Tibial nerve (tissue), 4 donors: ENCODE results near the gene NCK2. TPM values are rescaled to one million over a fixed set of nuclear protein-coding genes. Genes with fewer than 3 reads are reported as not detected.

Experiments used
- DNase-seq, 2 donors: peaks; one replicate each; pipeline ENCODE4 v3.0.0-alpha.2; 2019; ENCODE audit warnings: low spot score in 2 of 2
- H3K27ac ChIP-seq, 4 donors: fragments of 200-600 bp; sonication (generic) in 3 of 4; one replicate each; pipeline ENCODE4 v1.5.1; 2017 to 2019; ENCODE audit warnings: mild to moderate bottlenecking in 1 of 4
- H3K27me3 ChIP-seq, 2 donors: fragments of 200-600 bp; sonication (generic) in 1 of 2; one replicate each; pipeline versions ENCODE4 v1.5.1 to v1.6.0; 2017 to 2019
- H3K36me3 ChIP-seq, 3 donors: fragments of 200-600 bp; sonication (generic); one replicate each; pipeline ENCODE4 v1.5.1; 2018 to 2019
- H3K4me1 ChIP-seq, 4 donors: fragments of 200-600 bp; sonication (generic) in 3 of 4; one replicate each; pipeline ENCODE4 v1.5.1; 2017 to 2019
- H3K4me3 ChIP-seq, 4 donors: fragments of 200-600 bp; sonication (generic) in 3 of 4; one replicate each; pipeline ENCODE4 v1.5.1; 2017 to 2019; ENCODE audit warnings: mild to moderate bottlenecking in 1 of 4, moderate library complexity in 1 of 4
- H3K9me3 ChIP-seq, 4 donors: fragments of 200-600 bp; sonication (generic) in 3 of 4; one replicate each; pipeline ENCODE4 v1.5.1; 2017 to 2019
- CTCF ChIP-seq, 5 experiments: fragments of 200-600 bp in 3 of 5; fragments of 450-650 bp in 2 of 5; sonication (generic) in 3 of 5; IDR thresholded peaks; one replicate each; pipeline ENCODE4 v1.5.1; 2016 to 2019; ENCODE audit warnings: antibody characterized with exemption in 5 of 5, mild to moderate bottlenecking in 3 of 5, moderate library complexity in 2 of 5
- EP300 ChIP-seq, 2 donors: sonication (generic); formaldehyde crosslinking; IDR thresholded peaks; one replicate each; pipeline ENCODE4 v1.6.1; 2017; ENCODE audit warnings: antibody characterized with exemption in 2 of 2, mild to moderate bottlenecking in 1 of 2
- POLR2A ChIP-seq, 2 donors: fragments of 450-650 bp; IDR thresholded peaks; one replicate each; pipeline ENCODE4 v1.6.1; 2017; ENCODE audit warnings: antibody characterized with exemption in 2 of 2, mild to moderate bottlenecking in 2 of 2, moderate library complexity in 2 of 2
- WGBS, 2 donors: methylation state at CpG; one replicate each; pipeline ENCODE4 v1.1.5; 2018; 5-methylcytosine and 5-hydroxymethylcytosine counted together
- total RNA-seq, 4 donors: library from RNA; depleted of rRNA; stranded (reverse); fragments of >200 nt; gene quantifications; one replicate each; pipeline ENCODE4 v1.1.0, GENCODE V29; 2016

Gene NCK2
- total RNA-seq, 4 donors from 2014 or later = 22.6 to 35.9 (median 28.1) TPM

GRCh38 chr2:105903051-105903674 is 158.5 kb downstream of the NCK2 start:
- H3K27me3 ChIP-seq = no peaks in the 10 kb centered on the region
- 91% methylated on average over 7 of the region's 7 CpGs for WGBS, 2 donors
- no peak overlapping the region for H3K27ac ChIP-seq
- no peak for TF ChIP-seq POLR2A (IDR thresholded peaks at IDR 0.05)
- TF ChIP-seq CTCF (IDR thresholded peaks at IDR 0.05) = no peak
- H3K4me1 ChIP-seq = no peaks in the 10 kb centered on the region
- no peak overlapping the region for H3K4me3 ChIP-seq
- peaks cover 0 to 15% (median 3%) of the 10 kb centered on the region in 4 donors for H3K9me3 ChIP-seq
- no peaks in the 10 kb centered on the region for H3K36me3 ChIP-seq
- no peak for DNase-seq

GRCh38 chr2:105904938-105905337 is 160.2 kb downstream of the NCK2 start:
- no peaks in the 10 kb centered on the region for H3K27me3 ChIP-seq
- no peaks in the 10 kb centered on the region for H3K36me3 ChIP-seq
- TF ChIP-seq EP300 (IDR thresholded peaks at IDR 0.05) (no peak), POLR2A (IDR thresholded peaks at IDR 0.05) (no peak), CTCF (IDR thresholded peaks at IDR 0.05) (no peak)
- H3K4me1 ChIP-seq = no peaks in the 10 kb centered on the region
- WGBS, 2 donors = 71 to 92% methylated on average over 2 of the region's 2 CpGs
- no peak overlapping the region for H3K4me3 ChIP-seq
- DNase-seq = no peak
- no peak overlapping the region for H3K27ac ChIP-seq
- peaks cover 0 to 9% (median 3%) of the 10 kb centered on the region in 4 donors for H3K9me3 ChIP-seq

GRCh38 chr2:105906481-105906880 is 161.8 kb downstream of the NCK2 start:
- H3K4me1 ChIP-seq = no peaks in the 10 kb centered on the region
- 82 to 83% methylated on average over 3 of the region's 3 CpGs for WGBS, 2 donors
- no peak overlapping the region for H3K27ac ChIP-seq
- H3K36me3 ChIP-seq = no peaks in the 10 kb centered on the region
- no peaks in the 10 kb centered on the region for H3K9me3 ChIP-seq
- TF ChIP-seq POLR2A (IDR thresholded peaks at IDR 0.05) (no peak), CTCF (IDR thresholded peaks at IDR 0.05) (no peak), EP300 (IDR thresholded peaks at IDR 0.05) (no peak)
- DNase-seq = no peak
- H3K27me3 ChIP-seq = no peaks in the 10 kb centered on the region
- H3K4me3 ChIP-seq = no peak overlapping the region

- no peak overlapping the region for H3K27ac ChIP-seq
- TF ChIP-seq CTCF (IDR thresholded peaks at IDR 0.05) = no peak
- no peak for TF ChIP-seq POLR2A (IDR thresholded peaks at IDR 0.05)
- no peak for TF ChIP-seq EP300 (IDR thresholded peaks at IDR 0.05)
- 55% methylated on average over 4 of the region's 4 CpGs for WGBS, 2 donors
- no peaks in the 10 kb centered on the region for H3K36me3 ChIP-seq
- DNase-seq = no peak
- H3K27me3 ChIP-seq = no peaks in the 10 kb centered on the region
- no peaks in the 10 kb centered on the region for H3K9me3 ChIP-seq
- H3K4me1 ChIP-seq = no peaks in the 10 kb centered on the region
- H3K4me3 ChIP-seq = no peak overlapping the region
Observed at GRCh38 chr2:105907184-105907583, 162.5 kb downstream of the NCK2 start.

- no peak for TF ChIP-seq EP300 (IDR thresholded peaks at IDR 0.05)
- no peak for TF ChIP-seq POLR2A (IDR thresholded peaks at IDR 0.05)
- TF ChIP-seq CTCF (IDR thresholded peaks at IDR 0.05) = no peak
- DNase-seq = no peak
Observed at GRCh38 chr2:105909215-105909614, 164.5 kb downstream of the NCK2 start.

More at GRCh38 chr2:105909215-105909614, 164.5 kb downstream of the NCK2 start:
- no peak overlapping the region for H3K27ac ChIP-seq
- peaks cover 0 to 18% (median 0%) of the 10 kb centered on the region in 4 donors for H3K9me3 ChIP-seq
- H3K36me3 ChIP-seq = no peaks in the 10 kb centered on the region
- H3K27me3 ChIP-seq = no peaks in the 10 kb centered on the region
- no peaks in the 10 kb centered on the region for H3K4me1 ChIP-seq
- WGBS, 2 donors = 73 to 78% methylated on average over 4 of the region's 4 CpGs
- no peak overlapping the region for H3K4me3 ChIP-seq
